HG02610 (cell line): ENCODE data around the gene LIMK2.
A peak's percentile ranks its signal among the peaks of the same experiment; 100 is the strongest.
"Not testable (repeated sequence)": the region's sequence is repeated elsewhere in the genome, so short reads cannot be mapped to it uniquely, and the experiment has no call there.

Experiments
- ATAC-seq: cut with Tn5 transposase; IDR thresholded peaks from one replicate; pipeline ENCODE4 v1.9.1; 2021; ENCODE audit warnings: mild to moderate bottlenecking, moderate library complexity; ENCODE audit not compliant: unreplicated experiment

The LIMK2 gene

DNA sequence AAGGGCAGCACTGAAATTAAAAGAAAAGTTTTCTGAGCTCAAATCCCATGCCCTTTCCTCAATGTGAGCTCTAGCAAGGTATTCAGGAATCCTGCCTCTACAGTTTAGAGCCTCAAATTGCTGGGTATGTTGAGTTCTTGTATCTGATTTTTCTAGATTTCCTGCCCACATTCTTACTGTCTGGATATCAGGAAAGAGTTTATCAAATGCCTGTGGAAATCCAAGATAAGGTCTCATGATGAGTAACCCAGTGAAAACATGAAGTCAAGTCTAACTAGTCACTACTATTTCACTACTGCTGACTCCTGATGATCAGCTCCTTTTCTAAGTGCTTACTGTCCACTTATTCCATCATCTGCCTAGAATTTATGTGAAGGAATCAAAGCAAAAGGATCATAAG lies 29.8 kb downstream of the LIMK2 start:
- no peak for ATAC-seq

DNA sequence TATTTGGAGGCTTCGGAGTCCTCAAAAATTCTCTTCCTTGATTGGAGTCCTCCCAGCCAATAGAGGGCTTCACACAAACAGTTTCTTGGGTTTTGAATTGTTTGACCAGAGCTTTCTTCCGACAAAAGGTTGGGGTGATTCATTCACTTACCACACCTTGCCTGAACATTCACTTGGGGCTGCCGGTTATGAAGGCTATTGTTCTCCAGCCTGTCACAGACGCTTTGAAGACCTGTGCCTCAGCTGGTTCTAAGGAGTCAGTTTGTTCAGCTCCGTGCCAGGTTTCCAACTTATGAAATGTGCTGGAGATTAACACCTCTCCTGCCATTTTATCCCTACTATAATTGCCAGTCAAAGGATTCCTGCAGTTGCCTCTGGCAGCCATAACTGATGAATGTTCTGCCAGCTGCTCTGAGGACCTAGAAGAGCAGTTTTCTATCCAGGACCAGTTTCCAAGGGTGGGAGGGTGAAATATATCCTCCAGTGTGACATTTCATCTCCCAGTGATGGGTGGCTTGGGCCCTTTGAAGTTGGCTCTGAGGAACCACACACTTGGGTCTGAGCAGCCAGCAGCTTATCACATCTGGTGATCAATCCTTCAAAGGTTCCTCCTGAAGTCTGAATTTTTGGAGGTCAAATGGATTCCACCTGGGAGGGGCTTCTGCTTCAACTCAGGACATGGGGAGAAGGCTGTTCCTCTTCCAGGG lies 31.4 kb downstream of the LIMK2 start:
- no peak for ATAC-seq

DNA sequence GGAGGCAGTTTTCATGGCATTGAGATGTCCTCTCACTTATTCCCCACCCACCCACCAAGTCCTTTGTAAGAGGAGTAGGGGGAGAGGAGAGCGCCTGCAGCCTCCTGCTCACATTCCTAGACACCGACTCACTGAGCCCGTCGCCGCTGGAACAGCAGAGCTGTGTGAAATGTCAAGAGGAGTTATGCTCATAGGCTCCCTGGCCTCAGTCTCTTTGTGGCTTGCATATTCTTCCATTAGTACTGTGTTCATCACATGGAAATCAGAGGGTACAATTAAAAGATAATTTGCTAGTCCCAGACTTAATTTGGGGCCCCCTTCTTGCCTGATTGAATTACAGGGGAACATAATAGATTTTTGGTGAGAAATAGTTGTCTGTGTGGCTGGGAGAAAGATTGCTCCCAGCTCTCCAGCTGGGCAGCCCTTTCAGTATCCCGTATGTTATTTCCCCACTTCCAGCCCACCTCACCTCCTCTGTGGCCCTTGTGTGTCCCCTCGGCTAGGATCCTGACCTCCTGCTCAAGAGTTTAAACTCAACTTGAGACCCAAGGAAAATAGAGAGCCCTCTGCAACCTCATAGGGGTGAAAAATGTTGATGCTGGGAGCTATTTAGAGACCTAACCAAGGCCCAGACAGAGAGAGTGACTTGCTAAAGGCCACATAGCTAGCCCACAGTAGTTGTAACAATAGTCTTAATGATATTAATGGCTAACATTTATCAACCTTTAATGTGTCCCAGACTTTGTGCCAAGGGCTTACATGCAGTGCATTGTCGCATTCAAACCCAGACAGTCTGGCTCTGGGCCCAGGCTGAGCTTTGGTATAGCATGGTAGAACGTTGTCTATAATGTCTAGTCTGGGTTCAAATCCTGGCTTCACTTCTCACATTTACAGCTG lies 32.2 kb downstream of the LIMK2 start:
- no peak for ATAC-seq

DNA sequence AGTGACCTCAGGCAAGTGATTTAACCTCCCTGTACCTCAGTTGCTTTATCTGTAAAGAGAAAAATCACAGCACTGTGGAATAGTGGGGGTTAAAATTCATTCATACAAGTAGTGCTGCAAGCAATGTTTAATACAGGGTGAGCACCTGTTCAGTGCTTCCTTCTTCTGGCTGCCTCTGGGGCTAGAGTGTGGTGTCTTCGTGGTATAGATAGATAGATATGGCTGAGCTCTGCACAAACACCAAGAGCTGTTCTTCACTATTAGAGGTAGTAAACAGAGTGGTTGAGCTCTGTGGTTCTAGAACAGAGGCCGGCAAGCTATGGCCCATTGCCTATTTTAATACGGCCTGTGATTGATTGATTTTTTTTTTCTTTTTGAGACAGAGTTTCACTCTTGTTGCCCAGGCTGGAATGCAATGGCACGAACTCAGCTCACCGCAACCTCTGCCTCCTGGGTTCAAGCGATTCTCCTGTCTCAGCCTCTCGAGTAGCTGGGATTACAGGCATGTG lies 32.9 kb downstream of the LIMK2 start:
- ATAC-seq, result no peak

DNA sequence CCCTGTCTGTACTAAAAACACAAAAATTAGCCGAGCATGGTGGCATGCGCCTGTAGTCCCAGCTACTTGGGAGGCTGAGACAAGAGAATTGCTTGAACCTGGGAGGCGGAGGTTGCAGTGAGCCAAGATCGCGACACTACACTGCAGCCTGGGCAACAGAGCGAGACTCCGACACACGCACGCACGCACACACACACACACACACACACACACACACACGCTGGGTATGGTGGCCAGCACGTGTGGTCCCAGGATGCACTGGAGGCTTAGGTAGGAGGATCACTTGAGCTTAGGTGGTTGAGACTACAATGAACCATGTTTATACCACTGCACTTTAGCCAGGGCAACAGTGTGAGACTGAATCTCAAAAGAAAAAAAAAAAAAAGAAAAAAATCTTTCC lies 33.9 kb downstream of the LIMK2 start:
- ATAC-seq, result not testable (repeated sequence)

DNA sequence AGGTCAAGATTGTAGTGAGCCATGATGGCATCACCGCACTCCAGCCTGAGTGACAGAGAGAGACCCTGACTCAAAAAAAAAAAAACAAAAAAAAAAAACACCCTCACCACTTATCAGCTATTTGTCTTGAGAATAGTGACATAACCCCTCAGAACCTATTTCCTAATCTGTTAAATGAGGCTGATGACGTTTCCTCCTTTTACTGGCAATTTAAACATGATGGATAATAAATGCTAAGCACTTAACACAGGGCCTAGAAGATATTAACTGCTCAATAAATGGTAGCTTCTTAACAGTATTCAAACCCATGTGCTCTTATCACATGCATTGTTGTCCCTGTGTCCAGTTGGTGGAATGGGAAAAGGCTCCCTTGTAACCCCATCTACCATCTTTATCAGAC lies 34.6 kb downstream of the LIMK2 start:
- ATAC-seq, result no peak

DNA sequence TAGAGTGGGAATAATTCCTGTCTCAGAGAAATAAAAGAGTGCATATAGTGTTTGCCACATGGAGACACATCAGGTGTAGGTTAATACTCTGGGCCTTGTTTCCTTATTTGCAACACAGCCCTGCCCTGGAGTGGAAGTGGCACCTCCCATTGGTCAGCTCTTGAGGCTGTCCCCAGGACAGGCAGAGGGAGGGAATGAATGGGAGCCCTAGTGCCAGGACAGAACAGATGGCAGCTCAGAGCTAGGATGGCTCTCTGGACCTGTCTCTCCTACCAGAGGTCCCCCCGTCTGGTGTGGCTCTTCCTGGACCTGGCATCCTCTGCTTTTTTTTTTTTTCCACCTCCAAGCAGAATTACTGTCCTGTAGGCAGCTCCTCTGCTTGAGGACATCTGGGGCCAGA lies 35.6 kb downstream of the LIMK2 start:
- no peak for ATAC-seq

DNA sequence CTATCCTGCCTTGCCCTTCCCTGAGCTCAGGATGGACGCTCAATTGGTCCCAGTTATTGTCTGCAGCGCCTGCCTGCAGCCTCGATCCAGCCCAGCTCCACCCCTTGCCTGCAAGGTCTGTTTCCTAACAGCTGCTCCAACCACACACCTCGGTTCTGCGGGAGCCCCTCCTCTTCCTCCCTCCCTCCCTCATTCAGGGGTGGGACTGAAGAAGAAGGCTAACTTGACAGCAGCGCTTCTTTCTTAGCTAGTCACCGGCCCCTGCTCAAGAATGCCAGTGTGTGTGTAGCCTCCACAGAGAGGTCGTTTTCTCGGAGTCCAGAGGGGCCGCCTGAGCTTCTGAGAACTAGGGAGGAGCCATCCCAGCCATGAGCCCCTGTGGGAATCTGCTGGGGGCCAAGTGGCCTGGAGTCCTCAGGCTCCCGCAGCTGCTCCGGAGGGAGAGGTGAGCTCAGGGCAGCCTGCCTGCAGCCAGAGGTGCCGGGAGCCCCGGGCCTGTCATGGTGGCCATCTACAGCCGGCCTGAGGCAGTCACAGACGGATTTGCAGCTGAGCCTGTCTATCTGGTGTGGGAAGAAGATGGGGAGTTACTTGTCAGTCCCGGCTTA lies 36.1 kb downstream of the LIMK2 start:
- ATAC-seq, result peak; percentile 66

DNA sequence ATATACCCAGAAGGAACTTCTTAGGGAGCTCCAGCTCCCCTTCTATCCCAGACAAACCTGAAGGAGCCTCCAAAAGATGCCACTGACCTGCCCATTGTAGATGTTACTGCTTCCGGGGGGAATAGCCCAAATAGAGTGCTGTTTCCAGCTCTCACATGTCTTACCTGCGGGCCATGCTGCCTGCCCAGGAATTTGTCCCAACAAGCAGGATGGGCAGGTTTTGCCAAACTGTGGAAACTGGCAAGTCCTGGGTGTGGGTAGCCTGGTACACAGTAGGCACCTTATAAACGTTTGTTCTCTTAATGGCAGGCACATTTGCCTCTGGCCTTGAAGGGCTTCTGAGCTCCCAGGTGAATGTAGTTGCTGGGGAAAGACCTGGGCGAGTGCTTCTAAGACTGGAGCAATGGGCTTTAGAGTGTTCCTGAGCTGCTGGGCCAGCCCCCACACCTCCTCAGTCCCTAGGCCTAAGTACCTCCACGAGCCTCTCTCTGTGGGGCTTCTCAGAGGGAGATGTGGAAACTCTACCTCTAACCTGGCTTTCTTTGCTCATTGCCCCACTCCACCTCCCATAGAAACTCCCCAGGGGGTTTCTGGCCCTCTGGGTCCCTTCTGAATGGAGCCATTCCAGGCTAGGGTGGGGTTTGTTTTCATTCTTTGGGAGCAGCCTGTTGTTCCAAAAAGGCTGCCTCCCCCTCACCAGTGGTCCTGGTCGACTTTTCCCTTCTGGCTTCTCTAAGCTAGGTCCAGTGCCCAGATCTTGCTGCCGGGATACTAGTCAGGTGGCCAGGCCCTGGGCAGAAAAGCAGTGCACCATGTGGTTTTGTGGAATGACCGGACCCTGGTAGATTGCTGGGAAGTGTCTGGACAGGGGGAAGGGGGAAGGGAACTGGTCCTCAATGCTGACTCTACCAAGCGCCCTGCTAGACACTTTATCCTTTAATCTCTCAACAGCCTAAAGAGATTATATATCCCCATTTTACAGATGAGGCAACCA lies 37.2 kb downstream of the LIMK2 start:
- no peak for ATAC-seq

DNA sequence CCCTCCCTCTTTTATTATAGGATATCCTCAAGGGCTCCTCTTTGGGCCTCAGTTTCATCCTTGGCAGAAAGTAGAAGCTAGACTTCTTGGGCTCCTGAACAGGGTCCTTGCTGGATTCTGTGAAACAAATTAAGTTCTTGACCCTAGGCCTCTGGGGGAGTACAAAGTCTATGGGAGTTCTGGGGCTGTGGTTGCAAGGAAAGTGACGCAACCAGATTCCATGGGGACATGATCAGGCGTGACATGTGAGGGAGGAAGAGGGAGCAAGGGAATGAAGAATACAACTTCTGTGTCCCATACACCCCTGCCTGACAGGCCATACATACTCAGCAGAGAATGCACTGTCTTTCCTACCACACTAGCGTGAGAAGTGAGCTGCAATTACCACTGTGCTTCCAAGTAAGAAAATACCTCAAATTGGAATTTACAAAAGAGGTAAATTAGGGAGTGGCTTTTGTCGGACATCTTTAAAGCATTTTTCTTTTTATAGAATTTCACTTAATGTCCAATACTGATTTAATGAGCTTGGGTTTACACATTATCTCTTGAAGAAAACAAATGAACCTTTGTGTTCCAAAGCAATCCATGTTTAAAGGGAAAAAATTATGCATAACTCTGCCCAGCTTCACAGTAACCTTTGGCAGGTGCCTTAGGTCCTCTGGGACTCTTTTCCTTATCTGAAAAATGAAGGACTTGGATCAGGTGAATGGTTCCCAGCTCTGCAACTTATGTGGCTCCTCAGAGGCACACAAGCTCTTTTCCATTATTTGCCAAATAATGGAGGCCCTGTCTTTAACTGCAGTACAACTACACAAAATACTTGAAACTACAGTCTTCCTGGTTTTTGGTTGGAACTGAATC lies 38.9 kb downstream of the LIMK2 start:
- ATAC-seq, result no peak

DNA sequence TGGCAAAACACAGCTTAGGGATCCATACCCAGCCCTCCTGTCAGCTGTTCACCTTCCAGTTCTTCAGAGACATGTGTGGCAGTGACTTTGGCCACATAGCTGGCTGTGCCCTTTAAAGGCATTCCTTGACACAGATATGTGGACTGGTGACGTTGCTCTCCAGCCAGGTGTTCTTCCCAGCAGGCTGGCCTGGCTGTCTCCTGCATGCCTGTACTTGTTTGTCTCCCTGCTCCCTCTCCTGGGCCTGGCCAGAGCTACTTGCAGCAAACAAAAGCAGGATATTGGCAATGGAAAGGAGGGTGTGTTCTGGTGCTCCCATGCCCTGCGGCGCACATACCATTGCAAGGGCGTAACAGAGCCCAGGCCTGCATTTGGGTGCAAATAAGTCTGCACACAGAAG lies 41.9 kb downstream of the LIMK2 start:
- no peak for ATAC-seq

DNA sequence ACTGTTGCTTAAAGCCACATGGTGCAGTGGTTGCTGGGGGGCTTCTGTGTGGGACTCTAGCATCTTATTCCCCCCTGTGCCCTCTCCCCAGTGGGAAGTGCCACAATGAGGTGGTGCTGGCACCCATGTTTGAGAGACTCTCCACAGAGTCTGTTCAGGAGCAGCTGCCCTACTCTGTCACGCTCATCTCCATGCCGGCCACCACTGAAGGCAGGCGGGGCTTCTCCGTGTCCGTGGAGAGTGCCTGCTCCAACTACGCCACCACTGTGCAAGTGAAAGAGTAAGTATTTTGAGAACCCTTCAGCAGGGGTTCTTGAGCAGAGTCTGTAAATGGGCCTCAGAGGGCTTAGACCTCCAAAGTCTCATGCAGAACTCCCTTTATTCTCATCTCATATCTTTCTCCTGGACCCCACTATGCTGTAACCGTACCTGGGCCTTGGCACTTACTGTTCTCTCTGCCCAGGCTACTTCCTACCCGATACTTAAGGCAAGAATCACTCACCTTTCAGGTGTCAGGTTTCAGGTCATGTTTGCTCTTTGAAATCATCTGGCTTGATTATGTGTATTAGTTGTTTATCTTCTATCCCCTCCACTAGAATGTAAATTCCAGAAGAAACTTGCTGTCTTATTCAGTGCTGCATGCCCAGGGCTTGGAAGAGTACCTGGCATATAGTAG lies 47.8 kb downstream of the LIMK2 start:
- no peak for ATAC-seq

DNA sequence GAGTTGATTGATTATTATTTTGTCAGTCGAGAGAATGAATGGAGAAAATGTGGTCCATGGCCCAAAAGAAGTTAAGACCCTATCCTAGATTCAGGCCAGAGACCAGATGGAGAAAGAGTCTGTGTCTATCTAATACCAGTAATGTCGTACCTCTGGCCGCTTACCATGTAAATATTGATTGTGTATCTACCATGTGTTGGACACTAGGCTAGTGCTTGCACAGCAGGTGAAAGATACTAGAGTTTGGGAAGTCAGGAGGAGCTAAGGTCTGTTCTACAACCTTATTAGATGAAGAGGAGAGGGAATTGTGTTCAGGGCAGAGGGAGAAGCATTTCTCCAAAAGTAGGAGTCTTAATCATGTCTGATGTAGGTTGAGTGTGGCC lies 48.4 kb downstream of the LIMK2 start:
- no peak for ATAC-seq

DNA sequence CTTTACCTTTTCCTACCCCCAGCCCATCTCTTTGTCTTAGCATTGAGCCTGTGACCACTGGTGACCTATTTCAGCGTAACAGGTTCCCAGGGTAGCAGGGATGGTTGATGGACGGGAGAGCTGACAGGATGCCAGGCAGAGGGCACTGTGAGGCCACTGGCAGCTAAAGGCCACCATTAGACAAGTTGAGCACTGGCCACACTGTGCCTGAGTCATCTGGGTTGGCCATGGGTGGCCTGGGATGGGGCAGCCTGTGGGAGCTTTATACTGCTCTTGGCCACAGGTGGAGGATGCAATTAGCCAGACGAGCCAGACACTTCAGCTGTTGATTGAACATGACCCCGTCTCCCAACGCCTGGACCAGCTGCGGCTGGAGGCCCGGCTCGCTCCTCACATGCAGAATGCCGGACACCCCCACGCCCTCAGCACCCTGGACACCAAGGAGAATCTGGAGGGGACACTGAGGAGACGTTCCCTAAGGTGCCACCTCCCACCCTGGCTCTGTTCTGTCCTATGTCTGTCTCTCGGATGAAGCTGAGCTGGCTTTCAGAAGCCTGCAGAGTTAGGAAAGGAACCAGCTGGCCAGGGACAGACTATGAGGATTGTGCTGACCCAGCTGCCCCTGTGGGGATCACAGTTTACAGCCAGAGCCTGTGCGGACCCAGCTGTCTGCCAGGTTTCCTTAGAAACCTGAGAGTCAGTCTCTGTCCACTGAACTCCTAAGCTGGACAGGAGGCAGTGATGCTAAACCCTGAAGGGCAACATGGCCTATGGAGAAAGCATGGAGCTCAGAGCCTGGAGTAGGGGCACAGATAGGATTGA lies 50.4 kb downstream of the LIMK2 start:
- ATAC-seq, result no peak

DNA sequence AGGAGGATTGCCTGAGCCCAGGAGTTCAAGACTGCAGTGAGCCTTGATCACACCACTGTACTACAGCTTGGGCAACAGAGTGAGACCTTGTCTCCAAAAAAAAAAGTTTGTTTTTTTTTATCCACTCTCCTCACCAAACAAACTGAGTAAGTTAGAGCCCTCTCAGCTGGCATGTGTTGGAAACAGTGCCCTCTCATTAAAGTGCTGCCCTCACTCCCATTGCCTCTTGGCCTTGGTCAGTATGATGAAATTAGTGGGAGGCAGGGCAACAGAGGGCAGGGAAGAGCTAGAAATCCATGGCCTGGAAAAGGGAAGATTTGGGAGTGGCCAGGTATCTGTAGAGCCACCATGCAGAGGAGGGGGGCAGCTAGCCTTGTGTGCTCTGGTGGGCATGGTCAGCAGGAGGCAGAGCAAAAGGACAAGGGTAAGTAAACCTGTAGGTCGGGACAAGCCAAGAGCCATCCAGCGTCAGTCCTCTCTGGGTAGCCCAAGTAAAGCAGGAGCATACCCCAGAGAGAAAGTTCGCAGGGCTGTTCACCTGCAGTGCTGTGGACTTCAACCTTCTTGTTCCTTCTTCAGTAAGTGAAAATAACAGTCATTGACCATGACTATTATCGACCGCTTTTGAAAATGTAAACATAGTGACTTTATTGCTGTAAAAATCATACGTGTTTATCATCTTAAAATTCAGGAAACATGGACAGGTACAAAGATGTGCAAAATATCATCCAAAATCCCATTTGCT lies 52.0 kb downstream of the LIMK2 start:
- ATAC-seq, result no peak

DNA sequence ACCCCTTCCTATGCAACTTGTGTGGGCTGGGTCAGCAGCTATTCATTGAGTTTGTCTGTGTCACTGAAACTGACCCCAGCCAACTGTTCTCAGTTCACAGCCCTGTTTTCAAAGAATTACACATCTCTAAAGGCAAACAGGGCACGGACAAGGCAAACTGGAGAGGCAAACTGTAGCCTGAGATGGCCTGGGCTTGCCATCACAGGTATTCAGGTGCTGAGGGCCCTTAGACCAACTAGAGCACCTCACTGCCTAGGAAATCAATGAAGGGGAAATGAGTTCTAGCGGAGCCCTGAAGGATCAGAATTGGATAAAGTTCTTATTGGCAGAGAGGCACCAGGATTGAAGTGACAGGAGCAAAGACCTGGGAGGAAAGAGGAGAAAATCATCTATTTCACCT lies 56.2 kb downstream of the LIMK2 start:
- ATAC-seq, result no peak

DNA sequence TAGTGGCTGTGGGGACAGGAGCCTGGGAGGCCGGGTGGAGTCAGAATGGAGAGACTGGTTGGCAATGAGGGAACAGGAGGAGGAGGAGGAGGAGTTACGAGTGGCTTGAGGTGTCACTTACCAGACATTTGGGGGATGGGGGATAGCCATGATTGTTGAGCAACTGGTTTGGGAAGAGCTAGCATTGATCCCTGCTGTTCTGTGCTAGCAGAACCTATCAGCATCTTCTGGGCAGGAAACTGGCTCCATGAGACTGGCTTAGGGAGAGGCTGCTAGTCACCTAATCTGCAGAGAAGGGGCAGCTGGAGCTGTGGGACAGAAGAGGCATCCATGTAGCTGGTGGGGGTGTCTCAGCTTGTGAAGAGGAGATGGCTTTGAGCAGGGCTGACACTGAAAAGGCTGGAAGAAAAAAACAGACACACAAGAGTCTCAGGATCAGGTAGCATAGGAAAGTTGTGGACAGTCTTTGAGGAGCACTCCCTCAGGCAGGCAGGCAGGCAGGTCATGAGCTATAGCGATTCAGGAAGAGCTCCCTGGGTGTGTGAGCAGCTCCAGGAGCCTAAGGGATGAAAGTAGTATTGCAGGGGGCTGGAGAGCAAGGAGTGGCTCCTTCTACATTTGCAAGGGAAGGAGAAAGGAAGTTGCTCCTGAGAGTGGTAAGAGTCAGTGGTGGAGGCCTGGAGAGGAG lies 57.9 kb downstream of the LIMK2 start:
- no peak for ATAC-seq
